ENCODE data around the gene ITLN2. TPM values are rescaled to one million over a fixed set of nuclear protein-coding genes. Genes with fewer than 3 reads are reported as not detected.

Gene ITLN2
- total and polyA plus RNA-seq, 9 of the 15 experiments (the other 6 are each of a cell fraction or from before 2014, with no cell fraction given): not detected

DNA sequence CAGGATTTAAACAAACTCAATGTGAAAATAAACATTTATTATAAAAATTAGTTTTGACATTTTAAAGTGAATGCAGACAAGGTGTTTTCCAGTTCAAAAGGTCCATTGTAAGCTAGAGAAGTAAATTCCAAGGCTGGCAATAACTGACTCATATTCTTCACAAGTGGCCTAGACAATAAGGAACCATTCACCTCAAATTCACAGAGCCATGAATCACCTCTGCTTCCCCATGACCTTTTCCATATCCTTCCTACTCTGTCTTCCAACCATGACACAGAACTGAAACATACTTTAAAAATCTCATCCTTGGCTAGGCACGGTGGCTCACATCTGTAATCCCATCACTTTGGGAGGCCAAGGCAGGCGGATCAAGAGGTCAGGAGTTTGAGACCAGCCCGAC is 41.6 kb upstream of the ITLN2 start:
- ATAC-seq (no peak), DNase-seq (ENCODE audit: extremely low read depth in 1 of 4, low spot score in 3 of 4) (no peak)

More for the DNA sequence above, 41.6 kb upstream of the ITLN2 start:
- no peak overlapping the region for H3K27ac ChIP-seq (ENCODE audit: extremely low read depth, low read depth, low read length)
- POLR2A ChIA-PET: interaction anchor here (1.5 to 3.0 kb wide), 2 partner anchors 14 to 25 kb away, joined by 4 to 13 read pairs; partner anchors contain the start of gene F11R
- in situ Hi-C loops (cut with MboI) (loop anchor here (10.0 kb wide), 1 partner anchor 99 kb away; the partner anchor contains the start of gene KLHDC9), intact Hi-C loops (cut with micrococcal nuclease) (loop anchor here (2.0 kb wide), 2 partner anchors 49 to 143 kb away; partner anchors contain the start of gene USF1)
- no peaks in the 10 kb centered on the region for H4K20me1 ChIP-seq (replicated peaks; ENCODE audit: control insufficient read depth, insufficient read depth, low read length)
- H3K9ac ChIP-seq (ENCODE audit: insufficient read depth in 1 of 2, low read depth in 2 of 2, low read length in 2 of 2): no peak overlapping the region
- no peaks in the 10 kb centered on the region for H3K9me3 ChIP-seq (replicated peaks; ENCODE audit: control insufficient read depth, insufficient read depth, low read depth, low read length)
- H2AFZ ChIP-seq (ENCODE audit: low read depth, low read length): no peak overlapping the region
- WGBS (ENCODE audit: insufficient coverage, low coverage, missing lambda C conversion rate): 83% methylated on average over 3 of the region's 3 CpGs
- H3K9me1 ChIP-seq (ENCODE audit: control insufficient read depth, insufficient read depth, low read length): no peaks in the 10 kb centered on the region
- no peak overlapping the region for H3K4me3 ChIP-seq
- CTCF ChIA-PET (ENCODE audit: low intra/inter-chr PET ratio): no interaction called here
- FAIRE-seq: no peak
- no peaks in the 10 kb centered on the region for H3K79me2 ChIP-seq (ENCODE audit: control insufficient read depth, insufficient read depth, low read length)
- H3K4me1 ChIP-seq (replicated peaks in 1 of 2; ENCODE audit: control insufficient read depth in 2 of 2, insufficient read depth in 2 of 2, low read length in 2 of 2): peaks cover 9 to 20% of the 10 kb centered on the region in 2 experiments; a peak in 3 of 5 replicates
- H3K27me3 ChIP-seq (ENCODE audit: control insufficient read depth in 2 of 2, insufficient read depth in 2 of 2, low read length in 2 of 2): no peaks in the 10 kb centered on the region
- peak; percentile 36; the same call in 1 of the 2 replicates for TF ChIP-seq SUPT5H (IDR thresholded peaks at IDR 0.05)
- 0 out of 2 replicates have a peak, but pooled peaks have one; percentile 19 for TF ChIP-seq POLR2A (conservative IDR thresholded peaks at IDR 0.05)
- no peak for TF ChIP-seq ZHX1 (conservative IDR thresholded peaks at IDR 0.05; ENCODE audit: low read length)
- TF ChIP-seq MAFF (IDR thresholded peaks at IDR 0.05; ENCODE audit: low read length): no peak
- no peak for TF ChIP-seq POLR3G (IDR thresholded peaks at IDR 0.05; ENCODE audit: extremely low read depth, insufficient read length, insufficient replicate concordance)
- no peak overlapping the region for H3K4me2 ChIP-seq (ENCODE audit: insufficient read depth, low read length)
- no TSS peak for BruUV-seq (replicated peaks)
- H3K36me3 ChIP-seq (ENCODE audit: control insufficient read depth, insufficient read depth, low read length): peaks cover 50% of the 10 kb centered on the region
